Measurements from ENCODE around the gene ADIPOR2.
"Not testable (repeated sequence)": the region's sequence is repeated elsewhere in the genome, so short reads cannot be mapped to it uniquely, and the experiment has no call there.

ADIPOR2 gene

DNA sequence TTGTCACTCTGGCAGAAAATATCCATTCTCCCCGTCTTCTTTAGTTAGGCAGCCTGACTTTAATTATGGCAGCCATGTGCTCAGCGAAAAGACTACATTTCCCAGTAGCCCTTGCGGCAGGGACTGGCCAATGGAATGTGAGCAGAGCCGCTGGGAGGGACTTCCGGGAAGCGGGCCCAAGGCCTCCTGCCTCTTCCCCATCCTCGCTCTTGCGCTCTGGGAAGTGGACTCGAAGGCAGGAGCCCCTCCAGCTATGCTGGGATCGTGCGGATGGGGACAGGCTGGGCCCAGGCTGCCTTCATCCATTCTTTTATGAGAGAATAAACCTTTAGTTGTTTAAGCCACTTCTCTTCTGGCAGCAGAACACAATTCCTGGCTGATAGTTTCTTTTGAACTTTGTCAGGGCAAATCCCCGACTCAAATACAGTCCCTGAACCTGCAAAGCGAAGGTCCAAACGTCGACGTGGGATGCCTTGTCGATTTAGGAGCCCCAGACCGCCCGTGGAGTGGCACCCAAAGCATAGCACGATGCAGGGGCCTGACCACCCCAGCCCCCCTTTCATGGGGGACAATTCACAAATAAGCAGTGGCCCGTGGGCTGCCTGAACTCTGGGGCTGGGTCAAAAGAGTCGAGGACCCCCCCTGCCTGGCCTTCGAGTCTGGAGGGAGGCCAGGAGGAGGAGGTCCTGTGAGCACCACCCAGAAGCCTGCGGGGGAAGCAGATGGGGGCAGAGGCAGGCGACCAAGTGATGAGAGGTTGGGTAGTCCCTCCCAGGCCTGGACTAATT, 113.9 kb downstream of the ADIPOR2 start:
- peak; percentile 69 for DNase-seq

DNA sequence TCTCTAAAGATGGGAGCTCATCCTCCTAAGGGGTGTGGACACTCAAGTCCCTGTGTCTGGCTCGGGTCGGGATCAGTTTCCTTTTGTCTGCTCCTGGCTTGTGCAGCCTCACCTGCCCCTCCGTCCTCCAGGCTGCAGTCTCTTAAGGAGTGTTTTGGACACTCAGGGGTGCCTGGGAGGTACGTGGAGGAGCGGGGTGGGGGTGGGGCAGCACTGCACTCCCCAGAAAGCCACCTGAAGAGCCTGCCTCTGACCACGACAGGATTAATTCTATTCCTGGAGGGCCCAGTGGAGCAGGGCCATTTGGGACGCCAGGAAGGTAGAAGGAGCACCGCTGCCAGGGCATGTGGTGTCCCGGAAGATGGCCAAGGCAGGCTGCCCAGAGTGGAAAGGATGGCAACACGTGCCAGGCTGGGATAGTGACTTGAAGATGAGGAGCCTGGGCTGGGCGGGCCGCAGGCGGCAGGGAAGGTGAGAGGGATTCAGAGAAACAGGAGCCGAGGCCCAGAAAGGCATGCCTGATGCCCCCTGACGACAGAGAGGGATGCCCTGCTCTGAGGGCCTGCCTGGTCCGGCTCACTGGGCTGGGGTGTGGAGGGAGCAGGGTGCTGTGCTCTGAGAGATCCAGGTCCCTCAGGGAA, 114.7 kb downstream of the ADIPOR2 start:
- DNase-seq: no peak

DNA sequence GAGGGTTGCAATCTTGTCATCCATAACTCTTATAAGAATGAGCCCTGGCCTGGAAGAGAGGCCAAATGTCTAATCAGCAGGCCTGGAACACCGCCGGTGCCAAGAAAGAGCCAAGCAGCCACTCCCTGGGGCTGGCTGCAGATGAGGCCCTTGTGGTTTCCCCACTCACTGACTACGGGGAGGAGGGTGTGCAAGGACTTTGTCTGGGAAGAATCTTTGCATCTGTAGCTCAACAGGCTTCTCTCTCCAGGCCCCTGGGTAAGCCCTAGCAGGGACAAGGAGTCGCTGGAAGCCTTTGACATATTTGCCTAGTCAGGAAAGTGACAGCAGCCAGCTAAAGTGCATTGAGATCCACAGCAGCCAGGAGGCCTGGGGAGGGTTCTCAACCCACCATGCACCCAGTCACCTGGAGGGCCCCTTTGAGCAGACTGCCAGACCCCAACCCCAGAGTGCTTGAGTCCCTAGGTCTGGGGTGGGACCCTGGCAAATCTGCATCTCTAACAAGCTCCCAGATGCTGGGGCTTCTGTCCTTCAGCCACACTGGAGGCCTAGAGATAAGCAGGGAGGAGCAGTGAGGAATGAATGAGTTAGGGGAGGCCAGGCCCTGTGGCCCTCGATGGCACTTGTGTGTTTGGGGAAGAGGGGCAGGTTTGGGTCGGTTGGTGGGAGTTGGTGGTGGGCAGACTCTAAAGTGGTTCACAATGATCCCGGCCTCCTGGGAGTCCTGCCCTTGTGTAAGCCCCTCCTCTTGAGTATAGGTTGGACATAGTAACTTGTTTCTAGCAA, 115.6 kb downstream of the ADIPOR2 start:
- no peak for DNase-seq

GRCh38 chr12:1807087-1807860, 116.4 kb downstream of the ADIPOR2 start:
- no peak for DNase-seq

DNA sequence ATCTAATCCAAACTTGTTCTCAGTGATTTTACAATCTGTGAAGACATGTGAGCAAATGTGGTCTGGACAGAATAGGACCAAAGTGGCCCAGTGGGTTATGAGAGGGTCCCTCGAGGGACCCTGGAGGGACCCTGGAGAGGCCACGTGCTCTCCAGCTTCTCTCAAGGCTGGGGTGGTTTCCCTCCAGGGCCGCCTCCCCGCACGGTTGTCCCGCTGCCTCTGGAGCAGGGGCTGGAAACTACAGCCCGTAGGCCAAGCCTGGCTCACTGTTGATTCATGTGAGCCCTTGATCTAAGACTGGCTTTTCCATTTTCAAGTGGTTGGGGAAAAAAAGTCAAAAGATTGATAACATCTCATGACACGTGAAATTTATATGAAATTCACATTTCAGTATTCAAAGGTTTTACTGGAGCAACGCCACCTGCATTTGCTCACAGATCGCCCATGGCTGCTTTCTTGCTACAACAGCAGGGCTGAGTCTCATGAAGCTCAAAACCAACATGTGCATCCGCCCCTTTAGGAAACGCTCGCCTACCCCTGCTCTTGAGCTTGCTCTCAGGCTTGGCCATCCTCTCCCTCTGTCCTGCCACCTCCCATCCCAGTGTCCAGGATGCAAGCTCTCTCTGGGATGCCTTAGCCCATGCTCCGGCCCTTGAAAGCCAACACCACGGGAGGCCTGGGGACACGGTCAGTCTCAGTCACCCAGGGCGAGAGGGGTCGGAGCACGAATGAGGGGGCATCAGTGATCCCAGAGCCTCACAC, 117.3 kb downstream of the ADIPOR2 start:
- no peak for DNase-seq

GRCh38 chr12:1808798-1809480, 118.1 kb downstream of the ADIPOR2 start:
- DNase-seq: no peak

- DNase-seq: no peak
Measured at GRCh38 chr12:1809591-1810190, 118.8 kb downstream of the ADIPOR2 start.

DNA sequence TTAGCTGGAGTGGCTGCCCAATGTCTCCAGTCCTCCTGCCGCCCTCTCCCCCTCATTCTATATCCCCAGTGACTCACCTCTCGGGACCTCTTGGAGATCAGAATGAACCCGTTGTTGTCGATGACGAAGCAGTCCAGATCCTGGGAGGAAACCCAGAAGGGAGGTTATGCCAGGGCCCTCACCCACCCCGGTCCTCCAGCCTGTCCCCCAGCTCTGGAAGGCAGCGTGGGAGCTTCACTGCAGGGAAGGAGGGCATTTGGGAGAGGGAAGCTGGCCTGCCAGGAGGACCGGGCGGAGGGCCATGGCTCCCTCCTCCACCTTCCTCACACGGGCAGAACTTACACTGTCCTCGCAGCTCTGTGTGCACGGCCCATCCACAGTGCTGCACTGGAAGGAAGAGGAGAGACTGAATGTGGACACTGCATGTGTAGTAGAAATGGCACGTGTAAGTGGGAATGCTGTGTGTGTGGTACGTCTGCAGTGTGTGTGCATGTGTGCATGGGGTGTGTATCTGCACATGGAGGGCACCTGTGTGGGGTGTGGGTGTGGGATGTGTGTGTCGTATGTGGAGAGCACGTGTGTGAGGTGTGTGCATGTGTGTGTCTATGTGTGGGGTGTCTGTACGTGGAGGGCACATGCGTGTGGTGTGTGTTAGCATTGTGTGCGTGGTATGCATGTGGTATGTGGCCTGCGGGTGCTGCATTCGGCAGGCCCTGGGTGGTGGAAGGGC, 119.5 kb downstream of the ADIPOR2 start:
- no peak for DNase-seq

DNA sequence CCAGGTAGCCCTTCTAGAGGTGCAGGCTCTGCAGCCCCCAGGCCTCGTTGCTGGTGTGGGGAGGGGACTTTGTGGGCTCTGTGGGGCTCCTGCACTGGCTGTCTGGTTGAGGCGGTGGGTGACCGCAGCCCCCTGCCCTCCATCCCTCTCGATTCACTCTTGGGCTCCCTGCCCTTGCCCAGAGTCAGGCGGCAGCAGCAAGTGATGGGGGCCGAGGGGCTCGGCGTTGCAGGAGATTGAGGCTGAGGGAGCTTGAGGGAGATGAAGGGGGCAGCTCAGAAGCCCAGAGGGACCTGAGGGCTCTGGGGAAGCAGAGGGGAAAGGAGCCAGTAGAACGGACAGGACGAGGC, 120.0 kb downstream of the ADIPOR2 start:
- no peak for DNase-seq

DNA sequence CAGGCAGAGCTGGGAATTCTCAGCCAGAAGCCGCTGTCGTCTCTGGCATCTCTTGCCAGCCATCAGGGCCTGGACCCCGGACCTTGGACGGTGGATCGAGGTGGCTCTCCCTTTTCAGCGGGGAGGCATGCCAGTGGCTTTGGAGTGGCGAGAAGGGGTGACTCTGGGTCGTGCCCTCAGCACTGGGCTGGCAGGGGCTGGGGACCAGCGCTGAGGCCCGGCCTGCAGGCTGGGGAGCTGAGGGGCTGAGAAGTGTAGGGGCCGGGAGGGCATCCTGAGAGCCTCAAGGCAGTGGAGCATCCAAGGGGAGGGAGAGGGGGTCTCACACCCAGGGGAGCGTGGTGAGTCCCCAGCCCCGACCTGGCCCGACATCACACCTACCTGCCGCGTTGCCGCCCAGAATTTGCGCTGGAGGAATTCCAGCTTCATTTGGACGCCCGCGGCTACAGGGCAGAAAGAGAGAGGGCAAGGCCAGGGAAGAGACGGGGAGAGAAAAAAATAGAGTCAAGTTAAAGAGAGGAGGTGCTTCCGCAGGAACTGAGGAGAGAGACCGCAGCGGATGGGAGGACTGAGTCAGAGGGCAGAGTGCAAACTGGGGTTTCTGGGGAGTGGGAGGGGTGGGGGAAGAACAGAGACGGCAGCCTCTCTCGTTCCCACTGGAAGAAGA, 120.5 kb downstream of the ADIPOR2 start:
- DNase-seq: no peak

- DNase-seq: no peak
Measured at GRCh38 chr12:1811948-1812291, 121.0 kb downstream of the ADIPOR2 start.

GRCh38 chr12:1812650-1813302, 121.9 kb downstream of the ADIPOR2 start:
- no peak for DNase-seq

- DNase-seq: no peak
Measured at GRCh38 chr12:1814266-1814665, 123.4 kb downstream of the ADIPOR2 start.

DNA sequence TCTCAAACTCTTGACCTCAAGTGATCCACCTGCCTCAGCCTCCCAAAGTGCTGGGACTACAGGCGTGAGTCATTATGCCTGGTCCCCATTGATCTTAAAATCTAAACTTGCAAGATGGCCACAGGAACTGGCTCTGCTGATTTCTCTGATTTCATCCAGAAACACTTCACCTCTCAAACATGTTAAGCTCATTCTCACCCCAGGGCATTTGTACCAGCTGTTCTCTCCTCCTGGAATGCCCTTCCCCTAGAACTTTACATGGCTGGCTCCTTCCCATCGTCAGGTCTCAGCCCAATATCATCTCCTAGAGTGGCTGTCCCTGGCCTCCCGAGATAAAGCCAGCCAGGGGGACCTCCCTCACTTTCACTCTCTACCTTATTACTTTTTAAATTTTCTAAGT, 124.2 kb downstream of the ADIPOR2 start:
- DNase-seq: no peak

GRCh38 chr12:1815814-1816729, 125.2 kb downstream of the ADIPOR2 start:
- DNase-seq: no peak

DNA sequence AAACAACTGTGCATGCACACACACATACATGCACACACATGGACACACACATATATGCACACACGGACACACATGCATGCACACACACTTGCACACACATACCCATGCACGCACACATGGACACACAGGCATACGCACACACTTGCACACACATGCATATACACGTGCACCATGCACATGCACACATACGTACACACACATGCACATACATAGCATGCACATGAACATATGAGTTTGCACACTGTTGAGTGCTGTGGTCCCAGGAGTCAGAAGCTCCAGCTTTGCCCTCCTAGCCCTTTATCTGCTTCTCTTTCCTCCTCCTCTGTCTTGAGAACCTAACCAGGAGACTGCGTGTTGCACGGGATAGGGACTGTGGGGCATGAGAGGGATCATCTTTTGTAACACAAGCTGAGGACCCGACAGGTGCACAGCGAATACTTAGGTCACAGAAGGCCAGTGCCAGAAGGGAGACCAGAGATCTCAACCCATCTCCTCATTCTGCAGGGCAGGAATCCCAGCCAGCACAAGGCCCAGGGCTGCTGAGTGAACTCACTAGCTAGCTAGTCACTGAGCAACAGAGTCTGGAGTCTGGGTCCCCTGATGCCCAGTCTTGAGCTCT, 126.0 kb downstream of the ADIPOR2 start:
- DNase-seq: no peak

DNA sequence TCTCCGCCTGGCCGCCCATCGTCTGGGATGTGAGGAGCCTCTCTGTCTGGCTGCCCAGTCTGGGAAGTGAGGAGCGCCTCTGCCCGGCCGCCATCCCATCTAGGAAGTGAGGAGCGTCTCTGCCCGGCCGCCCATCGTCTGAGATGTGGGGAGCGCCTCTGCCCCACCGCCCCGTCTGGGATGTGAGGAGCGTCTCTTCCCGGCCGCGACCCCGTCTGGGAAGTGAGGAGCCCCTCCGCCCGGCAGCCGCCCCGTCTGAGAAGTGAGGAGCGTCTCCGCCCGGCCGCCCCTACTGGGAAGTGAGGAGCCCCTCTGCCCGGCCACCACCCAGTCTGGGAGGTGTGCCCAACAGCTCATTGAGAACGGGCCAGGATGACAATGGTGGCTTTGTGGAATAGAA, 127.1 kb downstream of the ADIPOR2 start:
- DNase-seq: not testable (repeated sequence)

DNA sequence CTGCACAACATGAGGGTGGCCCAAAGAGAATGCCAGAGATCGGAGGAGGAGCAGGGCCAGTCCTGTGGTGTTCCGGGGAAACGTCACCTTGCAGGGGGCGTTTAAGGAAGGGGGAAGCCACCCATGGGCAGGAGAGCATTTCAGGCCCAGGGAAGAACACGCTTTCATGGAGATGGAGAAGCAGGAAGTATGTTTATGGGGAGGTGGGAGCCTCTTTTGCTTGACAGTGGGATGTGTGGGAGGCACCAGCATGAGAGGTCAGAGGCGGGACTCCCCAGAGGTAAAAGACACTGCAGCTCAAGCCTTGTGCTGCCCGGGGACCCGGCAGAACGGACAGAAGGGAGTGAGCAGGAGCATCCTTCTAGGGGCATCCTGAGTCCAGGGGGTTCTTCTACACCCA, 128.2 kb downstream of the ADIPOR2 start:
- no peak for DNase-seq

Data from kidney glomerular epithelial cell (primary cell).